RKO (cell line): ENCODE measurements around the gene SDK1.
"Not testable (repeated sequence)": the region's sequence is repeated elsewhere in the genome, so short reads cannot be mapped to it uniquely, and the experiment has no call there.

Experiments
- DNase-seq: peaks from one replicate; pipeline ENCODE4 v3.0.0-alpha.2; 2016; ENCODE audit warnings: low spot score

The SDK1 gene

DNA sequence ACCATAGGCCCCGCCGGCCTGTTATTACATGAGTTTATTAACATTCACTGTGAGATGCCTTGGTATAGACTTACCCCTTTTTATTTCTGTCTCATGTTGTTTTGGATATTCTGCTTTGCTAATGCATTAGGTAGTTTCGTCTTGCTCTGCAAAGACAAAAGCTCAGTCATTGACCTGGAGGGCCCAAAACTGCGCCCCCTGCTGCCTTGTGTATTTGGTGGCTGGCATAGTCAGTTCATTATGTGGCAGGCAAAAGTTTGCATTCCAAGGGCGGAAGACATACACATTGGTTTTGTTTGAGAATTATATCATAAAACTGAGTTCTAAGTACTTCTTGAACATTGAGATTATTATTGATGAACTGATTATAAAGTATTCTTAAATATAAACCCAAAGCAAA is 372.5 kb downstream of the SDK1 start:
- DNase-seq = peak; percentile 20

DNA sequence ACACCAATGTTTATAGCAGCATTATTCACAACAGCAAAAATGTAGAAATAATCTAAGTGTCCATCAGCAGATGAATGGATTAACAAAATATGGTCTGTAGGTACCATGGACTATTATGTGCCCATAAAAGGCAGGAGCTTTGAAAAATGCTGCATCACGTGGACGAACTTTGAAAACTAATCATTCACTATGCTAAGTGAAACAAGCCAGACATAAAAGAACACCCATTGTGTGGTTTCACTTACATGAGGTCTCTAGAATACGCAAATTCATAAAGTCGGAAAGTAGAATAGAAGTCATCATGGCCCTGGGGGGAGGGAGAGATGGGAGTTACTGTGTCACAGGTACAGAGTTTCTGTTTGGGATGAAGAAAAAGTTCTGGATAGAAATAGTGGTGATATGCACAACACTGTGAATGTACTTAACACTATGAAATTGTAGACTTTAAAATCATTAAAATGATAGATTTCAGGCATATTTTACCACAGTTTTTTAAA is 377.3 kb downstream of the SDK1 start:
- no peak for DNase-seq

DNA sequence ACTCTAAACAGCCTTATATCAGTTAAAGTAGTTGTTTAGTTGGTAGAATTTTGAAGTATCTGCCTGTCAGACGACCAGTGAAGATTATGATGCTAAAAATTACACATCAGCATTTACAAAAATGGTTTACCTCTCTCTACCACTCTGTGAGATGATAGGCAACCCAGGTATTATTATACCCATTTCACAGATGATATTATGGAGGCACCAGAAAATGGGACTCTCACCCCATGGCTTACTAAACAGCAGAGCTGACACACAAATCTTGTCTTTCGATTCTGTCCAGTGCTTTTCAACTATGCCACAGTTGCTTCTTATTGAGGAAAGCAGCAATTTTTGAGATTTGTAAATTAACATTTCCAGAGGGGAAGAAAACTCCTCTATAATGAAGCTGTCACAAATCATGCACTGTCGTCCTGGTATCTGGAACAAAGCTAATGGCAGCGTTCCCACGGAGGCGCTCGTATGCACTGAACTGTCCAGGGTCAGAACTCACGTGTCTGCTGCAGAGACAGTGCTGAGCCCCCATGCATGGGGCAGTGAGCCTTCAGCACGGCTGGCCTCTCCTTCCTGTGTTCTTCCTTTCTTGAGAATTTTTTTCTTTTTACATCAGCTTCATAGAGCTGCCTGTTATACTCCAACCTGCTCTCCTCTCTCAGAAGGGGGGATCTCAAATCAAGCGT is 381.1 kb downstream of the SDK1 start:
- no peak for DNase-seq

DNA sequence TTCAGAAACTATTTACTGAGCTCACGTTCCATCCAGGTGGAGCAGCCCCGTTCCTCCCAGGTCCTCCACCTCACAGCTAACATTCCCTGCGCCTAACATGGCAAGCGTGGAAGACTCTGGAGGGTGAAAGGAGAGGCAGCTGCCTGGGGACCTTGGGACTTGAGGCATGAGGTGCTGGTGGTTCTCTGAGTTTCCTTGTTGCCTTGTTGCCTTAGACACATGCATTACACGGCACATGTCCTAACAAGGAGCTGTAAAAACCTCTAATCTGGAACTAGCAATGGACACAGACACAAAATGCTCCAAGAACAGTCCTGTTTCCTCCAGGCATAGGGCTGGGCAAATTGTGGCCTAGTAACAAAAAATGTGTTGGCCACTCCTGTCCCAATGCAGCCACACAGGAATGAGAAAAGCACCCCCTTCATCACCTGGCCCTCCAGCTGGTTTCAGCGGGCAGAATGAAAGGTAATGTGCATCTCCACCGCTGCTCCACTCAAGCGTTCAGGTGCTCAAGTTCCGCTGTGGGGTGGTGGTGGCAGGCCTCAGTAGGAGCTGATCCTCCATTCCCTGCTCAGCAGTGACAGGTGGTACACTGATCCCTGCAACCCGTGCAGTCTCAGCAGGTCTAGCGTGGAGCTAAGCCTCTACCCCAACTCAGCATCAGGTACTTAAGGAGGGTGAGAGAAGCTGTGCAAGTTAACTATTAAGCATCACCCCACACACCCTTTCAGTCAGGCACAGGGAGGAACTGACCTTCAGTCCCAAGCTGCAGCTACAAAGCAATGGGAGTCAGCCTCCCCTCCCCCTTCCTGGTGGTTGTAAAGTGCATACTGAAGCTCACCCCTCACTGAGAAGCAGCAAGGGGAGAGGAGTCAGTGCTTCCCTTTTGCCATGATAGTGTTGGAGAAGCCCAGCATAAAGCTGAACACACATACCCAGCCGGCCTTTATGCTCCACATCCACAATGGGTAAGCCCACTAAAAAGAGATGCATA is 382.8 kb downstream of the SDK1 start:
- no peak for DNase-seq

DNA sequence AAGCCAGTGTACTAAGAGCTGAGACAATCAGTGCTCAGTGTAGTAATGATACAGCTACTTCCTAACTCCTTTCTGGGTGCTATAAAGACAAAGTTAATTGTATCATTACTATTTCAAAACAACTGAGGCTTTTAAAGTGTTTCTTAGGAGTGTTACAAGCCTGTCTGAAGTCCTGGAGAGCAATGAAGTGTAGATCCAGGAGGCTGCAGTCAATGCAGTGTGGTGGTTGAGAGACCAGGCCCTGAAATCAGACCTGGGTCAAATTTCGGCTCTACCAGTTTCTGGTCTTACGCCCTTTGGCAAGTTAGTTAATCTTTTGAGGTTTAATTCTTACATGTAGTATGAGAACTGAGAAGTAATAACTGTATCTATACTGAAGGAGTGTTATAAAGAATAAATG is 387.0 kb downstream of the SDK1 start:
- no peak for DNase-seq

DNA sequence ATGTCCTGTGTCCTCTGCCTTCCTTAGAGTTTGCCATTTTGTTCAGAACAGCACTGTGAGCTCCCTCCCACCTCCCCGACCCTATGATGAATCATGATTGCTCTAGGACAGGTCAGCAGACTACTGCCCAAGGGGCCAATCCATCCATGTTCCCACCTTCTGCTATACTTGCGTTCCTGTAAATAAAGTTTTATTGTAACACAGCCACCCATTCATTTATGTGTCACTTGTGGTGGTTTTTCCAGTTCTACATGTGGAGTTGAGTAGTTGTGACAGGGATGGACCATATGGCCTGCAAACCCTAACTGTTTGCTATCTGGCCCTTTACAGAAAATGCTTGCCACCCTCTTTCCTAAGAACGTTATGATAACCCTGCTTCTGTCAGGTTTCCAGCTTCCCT is 387.8 kb downstream of the SDK1 start:
- no peak for DNase-seq

DNA sequence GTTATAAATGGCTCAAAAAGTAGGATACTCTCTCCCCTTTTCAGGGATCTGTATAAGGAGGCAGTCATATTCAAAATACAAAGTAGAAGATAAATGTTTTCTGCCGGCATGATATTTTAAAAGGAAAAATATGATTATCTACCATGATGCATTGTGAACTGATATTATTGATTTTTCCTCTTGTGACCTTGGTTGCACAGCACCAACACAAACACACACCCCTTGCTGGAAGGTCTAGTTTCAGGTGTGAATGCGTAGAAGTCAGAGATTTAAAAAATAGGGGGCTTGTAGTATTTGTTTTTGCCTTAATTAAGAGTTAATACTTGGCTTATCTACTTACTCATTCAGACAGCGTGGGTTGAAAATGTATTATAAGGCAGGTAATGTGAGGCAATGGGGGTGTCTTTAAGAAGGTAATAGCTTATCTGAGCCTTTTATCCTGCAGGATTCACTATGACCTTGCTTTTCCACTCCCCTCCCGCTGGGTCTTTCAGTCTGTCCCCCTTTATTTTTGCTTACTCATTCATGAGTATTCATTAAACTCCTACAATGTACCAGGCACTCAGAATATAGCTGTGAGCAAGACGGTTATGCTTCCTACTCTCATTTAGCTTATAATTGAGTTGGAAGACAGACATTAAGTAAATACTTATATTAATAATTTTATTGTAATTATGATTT is 390.6 kb downstream of the SDK1 start:
- no peak for DNase-seq

DNA sequence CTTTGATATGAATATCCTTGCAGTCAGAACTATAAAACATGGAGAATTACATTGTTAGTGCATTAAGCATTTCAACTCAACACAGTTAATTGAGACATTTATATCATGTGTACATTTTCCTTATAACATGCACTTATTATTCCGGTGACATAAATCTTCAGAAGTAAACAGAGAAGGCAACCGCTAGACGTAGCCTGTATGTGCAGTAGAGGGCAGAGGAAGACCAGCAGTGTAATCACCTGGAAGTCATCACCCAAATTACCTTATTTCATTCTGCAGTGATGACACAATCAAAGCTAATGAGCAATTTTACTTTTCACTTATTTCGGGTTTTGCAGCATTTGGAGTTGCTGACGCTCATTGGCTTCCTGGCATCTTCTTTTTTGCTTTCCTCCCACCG is 394.6 kb downstream of the SDK1 start:
- DNase-seq = peak; percentile 20

DNA sequence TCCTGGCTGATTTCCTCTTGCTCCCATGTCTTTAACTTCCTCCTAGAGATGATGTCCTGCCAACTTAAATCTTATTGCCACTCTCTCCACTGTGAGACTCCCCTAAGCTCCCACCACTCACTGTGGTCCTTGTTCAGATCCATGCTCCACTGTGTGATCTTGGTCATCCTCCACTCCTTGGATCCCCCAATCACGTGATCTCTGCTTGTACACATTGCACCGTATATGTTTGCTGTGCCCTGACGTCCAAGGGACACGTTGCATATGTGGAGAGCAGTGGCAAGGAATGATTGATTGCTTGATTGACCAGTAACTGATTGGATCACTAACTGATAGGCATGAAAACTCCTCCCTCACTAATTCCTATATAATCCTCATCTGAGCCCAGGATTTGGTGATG is 395.1 kb downstream of the SDK1 start:
- DNase-seq = no peak

DNA sequence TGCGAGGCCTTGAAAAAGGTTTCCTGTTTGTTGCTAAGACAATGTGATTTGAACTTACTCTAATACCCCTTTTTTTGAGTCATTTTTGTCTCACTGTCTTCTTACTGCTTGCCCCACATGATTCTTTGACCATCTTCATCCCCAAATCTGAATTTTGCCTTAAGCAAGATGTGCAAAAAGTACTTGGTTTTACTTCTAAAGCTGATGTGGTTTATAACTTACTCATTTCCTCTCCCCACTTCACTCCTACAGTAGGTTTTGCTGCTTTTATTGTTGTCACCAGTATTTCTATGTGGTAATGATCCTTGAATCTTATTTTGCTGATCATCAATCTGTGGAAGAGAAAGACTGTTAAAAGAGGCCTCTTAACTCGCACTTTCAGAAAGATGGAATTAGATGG is 396.4 kb downstream of the SDK1 start:
- DNase-seq = no peak

DNA sequence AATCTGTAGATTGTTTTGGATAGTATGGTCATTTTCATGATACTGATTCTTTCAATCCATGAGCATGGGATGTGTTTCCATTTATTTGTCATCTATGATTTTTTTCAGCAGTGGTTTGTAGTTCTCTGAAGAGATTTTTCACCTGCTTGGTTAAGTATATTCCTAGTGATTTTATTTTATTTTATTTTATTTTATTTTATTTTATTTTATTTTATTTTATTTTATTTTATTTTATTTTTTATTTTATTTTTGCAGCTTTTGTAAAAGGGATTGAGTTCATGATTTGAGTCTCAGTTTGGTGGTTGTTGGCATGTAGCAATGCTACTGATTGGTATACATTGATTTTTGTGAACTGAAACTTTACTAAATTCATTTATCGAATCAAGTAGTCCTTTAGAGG is 404.2 kb downstream of the SDK1 start:
- no peak for DNase-seq

DNA sequence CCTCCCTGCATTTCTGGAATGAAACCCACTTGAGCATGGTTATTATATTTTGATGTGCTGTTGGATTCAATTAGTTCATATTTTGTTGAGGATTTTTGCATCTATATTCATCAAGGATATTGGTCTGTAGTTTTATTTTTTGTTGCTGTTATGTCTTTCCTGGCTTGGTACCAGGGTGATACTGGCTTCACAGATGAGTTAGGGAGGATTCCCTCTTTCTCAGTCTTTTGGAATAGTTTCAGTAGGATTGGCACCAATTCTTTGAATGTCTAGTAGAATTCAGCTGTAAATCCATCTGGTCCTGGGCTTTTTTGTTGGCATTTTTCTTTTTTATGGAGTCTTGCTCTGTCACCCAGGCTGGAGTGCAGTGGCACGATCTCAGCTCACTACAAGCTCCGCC is 405.0 kb downstream of the SDK1 start:
- not testable (repeated sequence) for DNase-seq

DNA sequence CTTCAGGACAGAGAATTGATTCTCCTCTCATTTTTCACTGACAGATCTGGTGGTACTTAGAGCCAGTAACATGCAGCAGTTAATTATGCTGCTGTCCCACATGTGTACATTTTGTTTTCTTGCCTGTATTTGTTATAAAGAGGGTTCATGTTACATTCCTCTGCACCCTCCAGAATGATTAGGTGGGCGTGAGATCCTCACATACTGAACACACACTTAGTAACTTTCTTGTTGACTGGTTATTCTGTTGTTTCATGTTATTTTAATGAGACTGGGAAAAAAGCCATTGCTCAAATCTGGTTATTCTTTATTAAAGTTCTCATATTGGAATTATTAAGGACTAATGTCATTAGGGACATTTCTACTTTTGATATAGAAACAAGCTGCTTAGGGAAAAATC is 409.1 kb downstream of the SDK1 start:
- DNase-seq = no peak

DNA sequence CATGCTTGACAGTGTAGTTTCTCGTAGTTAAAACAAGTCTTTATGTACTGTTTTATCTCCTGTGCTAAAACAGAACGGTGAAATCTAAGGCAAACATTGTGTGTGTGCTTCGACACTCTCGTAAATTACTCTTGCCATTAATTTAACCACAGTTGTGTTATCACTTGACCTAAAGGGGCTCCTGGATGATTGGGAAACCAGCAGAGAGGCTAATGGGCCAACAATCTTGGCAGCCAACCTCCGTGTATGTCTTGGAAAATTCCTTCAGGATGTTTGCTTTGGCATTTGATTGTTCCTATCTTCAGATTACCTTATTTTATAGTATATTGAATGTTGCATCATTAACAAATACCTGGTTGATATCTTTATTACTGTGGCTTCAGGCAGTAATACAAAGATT is 409.5 kb downstream of the SDK1 start:
- DNase-seq = no peak

DNA sequence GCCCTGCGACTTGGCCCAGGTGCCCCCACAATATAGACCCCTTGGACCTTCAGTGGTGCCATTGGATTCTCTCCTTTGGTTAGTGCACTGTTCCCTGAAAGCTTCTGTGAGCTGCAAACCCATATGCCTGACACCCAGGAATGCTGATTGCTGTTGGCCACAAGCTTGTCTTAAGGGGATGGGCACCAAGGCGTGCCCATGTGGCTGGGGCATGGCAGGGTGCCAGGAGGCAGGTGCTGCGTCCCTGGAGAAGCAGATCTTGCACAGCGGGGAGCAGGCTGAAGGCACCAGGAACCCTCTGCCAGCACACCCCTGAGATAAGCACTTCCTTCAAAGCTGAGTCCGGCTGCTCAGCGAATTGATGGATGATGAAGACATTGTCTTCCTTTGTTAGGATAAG is 411.8 kb downstream of the SDK1 start:
- no peak for DNase-seq

DNA sequence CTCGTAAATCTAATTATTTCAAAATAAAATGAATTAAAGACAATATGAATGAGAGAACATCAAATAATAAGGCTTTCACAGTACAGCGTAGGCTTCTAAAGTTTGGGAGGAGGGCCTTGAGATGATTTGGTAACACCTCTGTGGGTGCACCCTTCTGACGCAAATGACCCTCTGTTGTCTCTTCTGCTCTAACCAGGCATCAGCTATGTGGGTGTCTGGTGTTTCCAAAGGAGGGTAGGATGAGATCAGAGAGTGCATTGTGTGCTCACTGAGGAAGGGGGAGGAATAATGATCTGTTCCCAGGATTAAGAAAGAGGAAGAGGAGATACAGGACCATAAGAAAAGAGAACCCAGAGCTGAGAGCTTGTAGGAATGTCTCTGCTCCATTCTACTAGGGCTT is 420.4 kb downstream of the SDK1 start:
- DNase-seq = no peak

DNA sequence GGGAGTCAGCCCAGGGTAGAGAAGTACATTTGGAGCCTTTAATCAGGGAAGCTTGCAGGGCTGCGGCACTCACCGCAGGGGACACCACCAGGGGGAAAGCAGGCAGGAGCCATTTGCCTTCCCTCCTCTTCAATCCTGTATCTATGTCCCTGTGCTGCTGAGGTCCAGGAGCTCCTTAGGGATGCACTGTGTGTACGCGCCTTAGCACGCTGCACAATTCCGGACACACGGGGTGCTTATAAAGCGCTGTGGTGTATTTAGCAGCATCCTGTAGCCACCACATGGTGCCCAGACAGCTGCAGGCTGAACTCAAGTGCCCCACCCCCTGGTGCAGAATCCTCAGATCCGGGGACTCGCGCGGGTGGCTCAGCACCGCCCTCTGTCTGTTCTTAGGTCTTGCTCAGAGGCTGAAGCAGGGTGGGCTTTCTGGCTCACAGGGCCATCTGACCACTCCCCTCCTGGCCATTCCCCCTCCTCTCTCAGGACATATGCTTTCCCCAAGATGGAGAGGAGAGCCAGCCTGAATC is 421.4 kb downstream of the SDK1 start:
- DNase-seq = no peak

DNA sequence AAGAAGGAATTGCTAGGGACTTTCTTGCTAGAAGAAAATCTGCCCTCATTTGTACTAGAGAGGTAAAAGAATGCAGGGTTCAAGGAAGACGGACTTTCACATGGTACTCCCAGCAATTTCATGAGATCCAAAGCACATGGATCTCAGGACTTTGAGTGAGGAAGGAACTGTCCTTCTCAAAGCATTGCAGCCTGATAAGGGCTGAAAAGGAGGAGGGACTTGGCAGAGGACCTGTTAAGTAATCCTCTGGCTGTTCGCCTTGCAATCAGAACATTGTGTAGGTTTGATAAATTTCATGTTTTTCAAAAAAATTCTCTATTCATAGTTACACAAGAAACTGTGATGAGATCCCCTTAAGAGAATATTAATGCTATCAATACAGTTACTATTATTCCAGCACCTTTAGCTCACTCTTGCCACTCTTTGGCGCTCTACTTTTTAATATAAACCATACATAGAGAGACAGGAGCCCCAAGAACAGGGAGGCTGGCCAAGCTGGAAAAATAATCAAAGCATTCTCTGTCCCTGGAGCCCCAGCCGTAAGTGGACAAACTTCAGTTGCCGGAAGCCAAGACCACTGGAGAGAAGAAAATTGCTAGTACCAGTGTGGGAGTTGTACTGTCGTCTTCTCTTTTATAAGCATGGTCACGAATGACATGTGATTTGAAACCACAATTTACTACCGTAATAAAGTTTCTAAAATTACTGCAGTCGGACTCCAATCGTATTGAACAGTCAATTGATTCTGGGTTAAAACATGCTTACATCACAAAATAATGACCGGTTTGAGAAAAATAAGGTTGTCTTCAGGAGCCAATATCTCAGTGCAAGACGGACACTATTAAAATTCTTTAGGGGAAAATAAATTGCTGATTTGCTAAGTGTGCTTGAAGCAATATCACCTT is 424.4 kb downstream of the SDK1 start:
- DNase-seq = no peak

DNA sequence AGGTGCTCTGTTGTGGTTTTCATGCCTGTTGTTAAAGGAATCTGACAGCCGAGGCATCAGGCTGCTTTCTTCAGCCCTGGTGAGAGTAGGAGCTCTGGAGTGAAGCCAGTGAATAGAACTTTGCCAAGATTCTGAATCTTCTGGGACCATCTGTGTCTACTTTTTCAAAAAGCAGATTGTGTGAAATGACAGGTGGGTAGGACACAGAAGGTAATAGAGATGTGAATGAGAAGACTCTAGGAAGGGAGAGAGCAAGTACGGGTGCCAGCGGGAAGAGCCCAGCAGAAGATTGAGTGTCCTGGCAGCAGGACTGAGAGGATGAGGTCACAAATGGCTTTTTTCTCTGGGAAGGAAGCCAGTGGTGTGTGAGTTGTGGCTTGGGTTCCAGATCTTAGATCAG is 429.2 kb downstream of the SDK1 start:
- DNase-seq = no peak

DNA sequence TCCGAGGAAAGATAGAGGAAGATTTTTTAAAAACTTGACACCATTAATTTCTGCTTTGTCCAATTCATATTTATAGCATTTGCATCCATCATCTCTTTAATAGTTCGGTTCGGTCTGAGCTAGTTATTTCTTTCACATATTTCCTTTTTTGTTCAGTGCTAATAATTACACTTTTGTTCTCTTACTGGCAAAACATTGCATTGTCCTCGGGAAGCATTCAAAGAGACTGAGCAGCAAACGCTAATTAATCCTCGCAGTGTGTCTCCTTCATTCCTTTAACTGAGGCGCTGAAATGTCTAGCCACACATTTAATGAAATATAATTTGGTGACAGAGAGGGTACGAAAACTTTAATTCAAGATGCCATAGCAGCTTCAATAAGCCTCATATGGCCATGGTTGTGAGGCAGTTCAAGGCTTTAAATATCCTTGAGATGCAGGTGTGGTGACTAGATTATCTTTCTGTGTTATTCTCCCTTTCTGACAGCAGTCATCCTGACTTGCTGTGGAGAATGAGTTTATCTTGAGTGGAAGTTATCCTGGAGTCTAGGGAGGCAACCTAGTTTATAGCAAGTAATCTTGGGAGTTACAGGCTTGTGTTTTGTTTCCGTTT is 431.4 kb downstream of the SDK1 start:
- no peak for DNase-seq
